Right lobe of liver (tissue), 6 donors: ENCODE measurements around the gene ANKRD63. TPM values are rescaled to one million over a fixed set of nuclear protein-coding genes. Genes with fewer than 3 reads are reported as not detected.

Source experiments
- ATAC-seq, 4 donors: fragments of 200-7000 bp; cut with Tn5 transposase; one replicate each; pipeline ENCODE4 v1.9.1; 2020; ENCODE audit warnings: mild to moderate bottlenecking in 4 of 4, moderate library complexity in 4 of 4
- DNase-seq, 3 donors: peaks; one replicate each; pipeline ENCODE4 v3.0.0-alpha.2; 2020
- H3K27ac ChIP-seq, 3 donors: fragments of 200-600 bp; one replicate each; pipeline ENCODE4 v1.8.0; 2022
- H3K27me3 ChIP-seq, 2 donors: fragments of 200-600 bp; one replicate each; pipeline ENCODE4 v1.8.0; 2022
- H3K36me3 ChIP-seq, 4 donors: fragments of 200-600 bp; sonication (generic) in 1 of 4; one replicate each; pipeline versions ENCODE4 v1.5.1 to v1.8.0; 2017 to 2022; ENCODE audit warnings: control low read depth in 1 of 4
- H3K4me1 ChIP-seq, 4 donors: fragments of 200-600 bp; sonication (generic) in 1 of 4; one replicate each; pipeline versions ENCODE4 v1.5.1 to v1.8.0; 2017 to 2022; ENCODE audit warnings: control low read depth in 1 of 4
- H3K4me3 ChIP-seq, 3 donors: fragments of 200-600 bp; one replicate each; pipeline ENCODE4 v1.8.0; 2022
- H3K9me3 ChIP-seq, 4 donors: fragments of 200-600 bp; sonication (generic) in 1 of 4; one replicate each; pipeline versions ENCODE4 v1.5.1 to v1.8.0; 2017 to 2022; ENCODE audit warnings: control low read depth in 1 of 4
- CTCF ChIP-seq, 4 donors: fragments of 200-600 bp in 3 of 4; fragments of 450-650 bp in 1 of 4; IDR thresholded peaks; one replicate each; pipeline versions ENCODE4 v1.5.1 to v1.8.0; 2016 to 2022; ENCODE audit warnings: antibody characterized with exemption in 4 of 4, mild to moderate bottlenecking in 2 of 4
- POLR2A ChIP-seq: fragments of 450-650 bp; IDR thresholded peaks from one replicate; pipeline ENCODE4 v1.6.1; 2017; ENCODE audit warnings: antibody characterized with exemption, mild to moderate bottlenecking
- WGBS: methylation state at CpG from one replicate; pipeline ENCODE4 v1.1.6; 2018; ENCODE audit warnings: low coverage, low lambda C conversion rate; ENCODE audit not compliant: insufficient coverage; ENCODE audit errors: missing lambda C conversion rate; 5-methylcytosine and 5-hydroxymethylcytosine counted together
- intact Hi-C, 2 donors: fragments of 100-400 bp; cut with DNase I; formaldehyde crosslinking; loops; one replicate each; pipeline versions ENCODE4 v1.11.2 to v1.14.1; 2022
- total RNA-seq, 6 experiments: library from RNA; depleted of rRNA in 2 of 6; stranded (reverse); fragments of >200 nt in 2 of 6; fragmentation: NEBNext Ultra II Directional in 3 of 6; extraction: Animal tissue kit (Norgen Biotek cat#: 25700) in 3 of 6; gene quantifications; one replicate each; pipeline versions ENCODE4 v1.1.0 to v1.2.4, GENCODE V29; 2016 to 2023
- donor health status: DM: no; HTN: yes; CAD: no.
- donor health status: DM: no; HTN: no; CAD: no.
- donor health status: DM: no; HTN: no; CAD: no.
- donor health status: DM: no; HTN: yes; CAD: no.
- donor health status: DM: no; HTN: yes; CAD: no.

ANKRD63 gene
- total RNA-seq, 6 experiments from 2014 or later: 0.24 TPM; not detected in 5

GRCh38 chr15:40252141-40252437, 30.8 kb downstream of the ANKRD63 start:
- H3K9me3 ChIP-seq: no peaks in the 10 kb centered on the region
- 0% methylated on average over 2 of the region's 27 CpGs for WGBS
- H3K27ac ChIP-seq: no peak overlapping the region
- ATAC-seq (no peak), DNase-seq (no peak)
- no peaks in the 10 kb centered on the region for H3K36me3 ChIP-seq
- H3K27me3 ChIP-seq: peaks cover 0 to 17% of the 10 kb centered on the region in 2 donors
- H3K4me3 ChIP-seq: peak overlapping the region; percentile 42 to 51 (median 44)
- TF ChIP-seq POLR2A (no peak), CTCF (IDR thresholded peaks at IDR 0.05) (no peak)
- peaks cover 0 to 14% (median 5%) of the 10 kb centered on the region in 4 donors for H3K4me1 ChIP-seq
- intact Hi-C loops: no loop called here

- 95% methylated on average over 3 of the region's 10 CpGs for WGBS
- no peak for ATAC-seq
- Histone ChIP-seq H3K27ac (no peak overlapping the region), H3K9me3 (no peaks in the 10 kb centered on the region), H3K4me1 (peaks cover 0 to 14% (median 5%) of the 10 kb centered on the region in 4 donors), H3K36me3 (no peaks in the 10 kb centered on the region), H3K4me3 (no peak overlapping the region), H3K27me3 (peaks cover 0 to 17% of the 10 kb centered on the region in 2 donors)
- TF ChIP-seq CTCF (IDR thresholded peaks at IDR 0.05) (no peak), POLR2A (no peak)
- intact Hi-C loops: no loop called here
- peak in 1 of 3 donors; percentile 10 for DNase-seq
Observed at GRCh38 chr15:40251486-40252140, 31.3 kb downstream of the ANKRD63 start.

GRCh38 chr15:40250771-40251483, 31.9 kb downstream of the ANKRD63 start:
- ATAC-seq (no peak), DNase-seq (peak in 1 of 3 donors; percentile 6)
- Histone ChIP-seq H3K9me3 (no peaks in the 10 kb centered on the region), H3K4me1 (peaks cover 0 to 14% (median 5%) of the 10 kb centered on the region in 4 donors), H3K27me3 (peaks cover 0 to 17% of the 10 kb centered on the region in 2 donors), H3K27ac (no peak overlapping the region), H3K4me3 (no peak overlapping the region), H3K36me3 (no peaks in the 10 kb centered on the region)
- no peak for TF ChIP-seq CTCF (IDR thresholded peaks at IDR 0.05)
- TF ChIP-seq POLR2A: no peak
- 87% methylated on average over 11 of the region's 13 CpGs for WGBS
- intact Hi-C loops: no loop called here

GRCh38 chr15:40250304-40250656, 32.6 kb downstream of the ANKRD63 start:
- H3K9me3 ChIP-seq: no peaks in the 10 kb centered on the region
- H3K27ac ChIP-seq: no peak overlapping the region
- ATAC-seq (no peak), DNase-seq (no peak)
- TF ChIP-seq CTCF (IDR thresholded peaks at IDR 0.05): no peak
- TF ChIP-seq POLR2A: no peak
- WGBS: 75% methylated on average over 1 of the region's 8 CpGs
- H3K4me1 ChIP-seq: peaks cover 0 to 14% (median 5%) of the 10 kb centered on the region in 4 donors
- H3K36me3 ChIP-seq: no peaks in the 10 kb centered on the region
- H3K4me3 ChIP-seq: no peak overlapping the region
- intact Hi-C loops: no loop called here
- H3K27me3 ChIP-seq: peaks cover 0 to 17% of the 10 kb centered on the region in 2 donors
